Upper lobe of right lung (tissue), 1 donor: ENCODE data around the gene OSBPL2. TPM values are rescaled to one million over a fixed set of nuclear protein-coding genes. Genes with fewer than 3 reads are reported as not detected.

Experiments used
- ATAC-seq: fragments of 200-7000 bp; cut with Tn5 transposase; one replicate; pipeline ENCODE4 v1.9.1; 2020; ENCODE audit warnings: mild to moderate bottlenecking, moderate library complexity
- DNase-seq: peaks from one replicate; pipeline ENCODE4 v3.0.0-alpha.2; 2020
- H3K27ac ChIP-seq: fragments of 200-600 bp; one replicate; pipeline ENCODE4 v1.8.0; 2022
- H3K27me3 ChIP-seq: fragments of 200-600 bp; one replicate; pipeline ENCODE4 v1.8.0; 2022; ENCODE audit warnings: mild to moderate bottlenecking
- H3K36me3 ChIP-seq: fragments of 200-600 bp; one replicate; pipeline ENCODE4 v1.8.0; 2022
- H3K4me1 ChIP-seq: fragments of 200-600 bp; one replicate; pipeline ENCODE4 v1.8.0; 2022
- H3K4me3 ChIP-seq: fragments of 200-600 bp; one replicate; pipeline ENCODE4 v1.8.0; 2022; ENCODE audit warnings: mild to moderate bottlenecking
- H3K9me3 ChIP-seq: fragments of 200-600 bp; one replicate; pipeline ENCODE4 v1.8.0; 2022
- intact Hi-C: fragments of 100-400 bp; cut with DNase I; formaldehyde crosslinking; loops from one replicate; pipeline ENCODE4 v1.11.0; 2022
- total RNA-seq: library from RNA; stranded (reverse); fragmentation: NEBNext Ultra II Directional; extraction: Animal tissue kit (Norgen Biotek cat#: 25700); gene quantifications from one replicate; pipeline ENCODE4 v1.2.1, GENCODE V29; 2021
- TF ChIP-seq, protein P1 (sequence below): fragments of 200-600 bp; IDR thresholded peaks from one replicate; pipeline ENCODE4 v1.8.0; 2022; ENCODE audit warnings: antibody characterized with exemption
- donor health status: DM: no; HTN: yes; CAD: no; lungs with severe emphysema.

Gene OSBPL2
- total RNA-seq, 1 donor from 2014 or later = 52.3 TPM

DNA sequence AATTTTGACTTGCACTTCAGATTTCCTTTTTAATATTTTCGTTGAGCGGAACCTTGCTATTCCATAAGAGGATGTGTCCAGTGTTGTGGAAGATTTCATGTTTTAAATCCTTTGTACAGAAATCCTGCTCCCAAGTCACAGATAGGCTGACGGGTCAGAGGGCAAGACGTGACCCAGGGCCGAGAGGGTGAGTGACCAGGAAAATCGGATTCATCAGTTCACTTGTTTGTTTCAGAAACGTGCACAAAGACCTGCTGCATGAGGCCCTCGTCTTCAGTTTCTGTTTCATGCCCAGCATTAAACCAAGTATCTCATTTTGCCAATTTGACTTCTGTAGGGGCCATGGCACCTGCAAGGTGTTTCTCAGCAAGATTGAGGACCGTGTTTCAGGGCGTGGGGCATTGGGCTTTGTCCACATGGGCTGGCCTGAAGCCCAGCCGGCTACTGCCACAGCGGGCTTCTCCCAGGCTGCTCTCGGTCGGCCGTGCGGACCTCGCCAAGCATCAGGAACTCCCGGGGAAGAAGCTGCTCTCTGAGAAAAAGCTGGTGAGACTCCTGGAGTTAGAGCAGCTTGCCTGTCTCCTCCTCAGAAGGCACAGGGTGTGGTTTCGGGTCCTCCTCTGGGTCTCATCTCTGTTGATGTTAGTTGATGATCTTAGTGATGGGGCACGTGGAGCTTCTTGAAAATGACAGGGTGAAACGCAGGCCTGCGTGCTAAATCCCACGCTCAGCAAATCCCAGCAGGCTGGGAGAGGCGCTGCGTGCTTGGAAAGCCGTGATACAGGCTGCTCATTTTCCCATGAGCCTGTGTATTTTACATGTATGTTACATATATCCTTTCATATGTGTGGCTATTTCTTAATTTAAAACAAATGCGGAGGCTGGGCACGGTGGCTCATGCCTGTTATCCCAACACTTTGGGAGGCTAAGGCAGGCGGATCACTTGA, 45.0 kb upstream of the OSBPL2 start:
- intact Hi-C loops = no loop called here
- Histone ChIP-seq H3K4me3 (no peak overlapping the region), H3K36me3 (peaks cover 55% of the 10 kb centered on the region), H3K27me3 (no peaks in the 10 kb centered on the region), H3K9me3 (no peaks in the 10 kb centered on the region), H3K4me1 (no peaks in the 10 kb centered on the region), H3K27ac (no peak overlapping the region)
- DNase-seq = no peak
- TF ChIP-seq, protein P1, sequence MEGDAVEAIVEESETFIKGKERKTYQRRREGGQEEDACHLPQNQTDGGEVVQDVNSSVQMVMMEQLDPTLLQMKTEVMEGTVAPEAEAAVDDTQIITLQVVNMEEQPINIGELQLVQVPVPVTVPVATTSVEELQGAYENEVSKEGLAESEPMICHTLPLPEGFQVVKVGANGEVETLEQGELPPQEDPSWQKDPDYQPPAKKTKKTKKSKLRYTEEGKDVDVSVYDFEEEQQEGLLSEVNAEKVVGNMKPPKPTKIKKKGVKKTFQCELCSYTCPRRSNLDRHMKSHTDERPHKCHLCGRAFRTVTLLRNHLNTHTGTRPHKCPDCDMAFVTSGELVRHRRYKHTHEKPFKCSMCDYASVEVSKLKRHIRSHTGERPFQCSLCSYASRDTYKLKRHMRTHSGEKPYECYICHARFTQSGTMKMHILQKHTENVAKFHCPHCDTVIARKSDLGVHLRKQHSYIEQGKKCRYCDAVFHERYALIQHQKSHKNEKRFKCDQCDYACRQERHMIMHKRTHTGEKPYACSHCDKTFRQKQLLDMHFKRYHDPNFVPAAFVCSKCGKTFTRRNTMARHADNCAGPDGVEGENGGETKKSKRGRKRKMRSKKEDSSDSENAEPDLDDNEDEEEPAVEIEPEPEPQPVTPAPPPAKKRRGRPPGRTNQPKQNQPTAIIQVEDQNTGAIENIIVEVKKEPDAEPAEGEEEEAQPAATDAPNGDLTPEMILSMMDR = no peak
- ATAC-seq = no peak

DNA sequence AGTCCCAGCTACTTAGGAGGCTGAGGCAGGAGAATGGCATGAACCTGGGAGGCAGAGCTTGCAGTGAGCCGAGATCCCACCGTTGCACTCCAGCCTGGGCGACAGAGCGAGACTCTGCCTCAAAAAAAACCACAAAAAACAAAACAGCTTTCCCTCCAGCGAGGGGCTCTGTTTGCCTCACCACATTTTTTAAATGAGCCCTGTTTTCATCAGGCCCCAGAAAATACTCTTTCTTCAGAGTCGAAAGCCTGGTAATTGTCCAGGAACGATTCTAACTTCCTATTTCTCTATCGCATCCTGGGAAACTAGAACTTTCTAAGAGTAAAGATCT, 43.3 kb upstream of the OSBPL2 start:
- Histone ChIP-seq H3K27ac (no peak overlapping the region), H3K4me1 (no peaks in the 10 kb centered on the region), H3K36me3 (peaks cover 60% of the 10 kb centered on the region), H3K9me3 (no peaks in the 10 kb centered on the region), H3K27me3 (no peaks in the 10 kb centered on the region), H3K4me3 (no peak overlapping the region)
- ATAC-seq = no peak
- TF ChIP-seq, protein P1 = no peak
- DNase-seq = no peak
- intact Hi-C loops = no loop called here

DNA sequence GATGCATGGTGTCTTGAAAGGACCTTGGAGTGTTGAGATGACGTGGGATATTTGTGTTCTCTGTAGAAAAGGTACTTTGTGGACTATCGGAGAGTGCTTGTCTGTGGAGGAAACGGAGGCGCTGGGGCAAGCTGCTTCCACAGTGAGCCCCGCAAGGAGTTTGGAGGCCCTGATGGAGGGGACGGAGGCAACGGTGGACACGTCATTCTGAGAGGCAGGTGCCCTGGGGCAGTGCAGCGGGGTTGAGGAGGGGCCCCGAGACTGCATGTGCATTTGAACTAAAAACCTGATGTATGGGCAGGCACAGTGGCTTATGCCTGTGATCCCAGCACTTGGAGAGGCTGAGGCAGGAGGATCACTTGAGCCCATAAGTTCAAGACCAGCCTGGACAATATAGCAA, 42.6 kb upstream of the OSBPL2 start:
- ATAC-seq (no peak), DNase-seq (no peak)
- no peaks in the 10 kb centered on the region for H3K4me1 ChIP-seq
- no peaks in the 10 kb centered on the region for H3K27me3 ChIP-seq
- H3K36me3 ChIP-seq = peaks cover 60% of the 10 kb centered on the region
- intact Hi-C loops = no loop called here
- H3K9me3 ChIP-seq = no peaks in the 10 kb centered on the region
- no peak overlapping the region for H3K27ac ChIP-seq
- no peak overlapping the region for H3K4me3 ChIP-seq
- TF ChIP-seq, protein P1 = no peak

DNA sequence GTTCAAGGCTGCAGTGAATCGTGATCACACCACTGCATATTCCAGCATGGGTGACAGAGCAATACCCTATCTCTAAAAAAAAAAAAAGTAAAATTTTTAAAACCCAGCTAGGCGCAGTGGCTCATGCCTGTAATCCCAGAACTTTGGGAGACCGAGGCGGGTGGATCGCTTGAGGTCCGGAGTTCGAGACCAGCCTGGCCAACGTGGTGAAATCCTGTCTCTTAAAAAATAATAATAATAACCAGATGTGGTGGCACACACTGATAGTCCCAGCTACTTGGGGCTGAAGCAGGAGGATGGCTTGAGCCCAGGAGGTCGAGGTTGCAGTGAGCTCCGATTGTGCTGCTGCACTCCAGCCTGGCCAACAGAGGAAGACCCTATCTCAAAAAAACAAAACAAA, 42.0 kb upstream of the OSBPL2 start:
- Histone ChIP-seq H3K27ac (no peak overlapping the region), H3K9me3 (no peaks in the 10 kb centered on the region), H3K4me1 (no peaks in the 10 kb centered on the region), H3K4me3 (no peak overlapping the region), H3K27me3 (no peaks in the 10 kb centered on the region), H3K36me3 (peaks cover 65% of the 10 kb centered on the region)
- intact Hi-C loops = no loop called here
- TF ChIP-seq, protein P1 = no peak
- ATAC-seq = no peak
- DNase-seq = no peak

DNA sequence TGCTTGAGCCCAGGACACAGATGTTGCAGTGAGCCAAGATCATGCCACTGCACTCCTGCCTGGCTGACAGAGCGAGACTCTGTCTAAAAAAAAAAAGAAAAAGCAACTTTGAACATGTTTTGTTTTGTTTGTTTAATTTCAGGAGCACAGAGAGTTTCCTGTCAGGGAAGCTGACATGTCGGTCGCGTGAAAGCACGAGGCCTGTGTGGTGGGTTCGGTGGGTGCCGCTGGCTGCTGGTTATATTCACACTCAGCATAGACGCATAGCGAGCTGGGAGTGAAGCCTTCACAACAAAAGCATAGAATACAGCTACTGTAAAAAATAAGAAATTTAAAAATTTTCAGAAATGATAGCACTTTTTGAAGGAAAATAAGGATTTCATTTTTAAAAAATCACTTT, 41.0 kb upstream of the OSBPL2 start:
- no peak for ATAC-seq
- peaks cover 76% of the 10 kb centered on the region for H3K36me3 ChIP-seq
- no peak for DNase-seq

More for the DNA sequence above, 41.0 kb upstream of the OSBPL2 start:
- H3K9me3 ChIP-seq = no peaks in the 10 kb centered on the region
- H3K27ac ChIP-seq = no peak overlapping the region
- intact Hi-C loops = no loop called here
- TF ChIP-seq, protein P1 = no peak
- H3K27me3 ChIP-seq = no peaks in the 10 kb centered on the region
- no peak overlapping the region for H3K4me3 ChIP-seq
- no peaks in the 10 kb centered on the region for H3K4me1 ChIP-seq
